ENCODE measurements around the gene ATP5F1A. TPM values are rescaled to one million over a fixed set of nuclear protein-coding genes. Genes with fewer than 3 reads are reported as not detected.
"Not testable (repeated sequence)": the region's sequence is repeated elsewhere in the genome, so short reads cannot be mapped to it uniquely, and the experiment has no call there.

The ATP5F1A gene
- total RNA-seq (2014; rRNA removed; shearing (Covaris generic)): 526 and 639 TPM in 2 replicates

GRCh38 chr18:46097801-46098615 lies at the start of gene ATP5F1A:
Gene ATP5F1A (minus strand): TSS chr18:46098296. CDS start chr18:46098231, 65 bp downstream.
- DNase-seq (ENCODE audit: low read depth): peak; percentile 81

- DNase-seq (ENCODE audit: low read depth): no peak
Observed at GRCh38 chr18:46141199-46141598, 43.1 kb upstream of the ATP5F1A start.

GRCh38 chr18:46140173-46140572 lies 42.1 kb upstream of the ATP5F1A start:
- DNase-seq (ENCODE audit: low read depth): no peak

- no peak for DNase-seq (ENCODE audit: low read depth)
Observed at GRCh38 chr18:46134920-46135675, 37.0 kb upstream of the ATP5F1A start.

DNA sequence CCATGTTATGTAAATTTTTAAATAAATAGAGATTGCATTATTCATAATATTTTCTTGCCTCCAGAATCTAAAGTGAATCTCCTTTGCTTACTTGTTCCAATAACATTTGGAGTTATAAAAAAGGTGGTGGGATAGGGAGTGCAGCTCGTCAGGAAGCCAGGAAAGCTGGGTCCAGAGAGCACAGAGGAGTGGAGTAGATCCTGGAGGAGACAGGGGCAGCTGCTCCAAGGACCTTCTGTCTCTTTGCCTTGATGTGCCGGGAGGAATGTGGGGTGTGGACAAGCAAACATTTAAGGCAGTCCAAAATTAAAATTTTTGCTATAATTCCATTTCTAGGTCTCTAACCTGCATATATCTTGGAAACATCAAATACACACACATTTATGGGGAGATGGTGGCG lies 35.4 kb upstream of the ATP5F1A start:
- no peak for DNase-seq (ENCODE audit: low read depth)

DNA sequence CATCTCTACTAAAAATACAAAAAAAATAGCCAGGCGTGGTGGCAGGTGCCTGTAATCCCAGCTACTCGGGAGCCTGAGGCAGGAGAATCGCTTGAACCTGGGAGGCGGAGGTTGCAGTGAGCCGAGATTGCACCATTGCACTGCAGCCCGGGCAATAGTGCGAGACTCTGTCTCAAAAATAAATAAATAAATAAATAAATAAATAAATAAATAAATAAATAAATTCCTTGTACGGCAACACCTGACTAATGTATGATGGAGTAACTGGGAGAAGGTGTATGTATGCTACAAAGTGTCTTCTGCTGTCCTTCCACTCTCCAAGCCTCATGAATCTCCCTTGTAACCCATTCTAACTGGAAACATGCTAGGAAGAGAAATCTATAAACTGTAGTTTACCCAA lies 32.5 kb upstream of the ATP5F1A start:
- DNase-seq (ENCODE audit: low read depth): not testable (repeated sequence)

DNA sequence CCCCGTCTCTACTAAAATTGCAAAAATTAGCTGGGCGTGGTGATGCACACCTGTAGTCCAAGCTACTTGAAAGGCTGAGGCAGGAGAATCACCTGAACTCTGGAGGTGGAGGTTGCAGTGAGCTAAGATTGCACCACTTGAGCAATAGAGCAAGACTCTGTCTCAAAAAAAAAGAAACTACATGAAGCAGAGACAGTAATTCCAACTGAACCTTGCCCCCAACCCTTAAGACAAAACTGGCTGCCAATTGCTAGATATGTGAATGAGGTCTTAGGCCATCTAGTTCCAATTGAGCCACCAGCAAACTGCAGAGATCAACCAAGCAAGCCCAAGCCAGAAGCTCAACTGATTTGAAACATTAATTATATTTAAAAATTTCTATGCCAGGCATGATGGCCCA lies 32.0 kb upstream of the ATP5F1A start:
- DNase-seq (ENCODE audit: low read depth): no peak

DNA sequence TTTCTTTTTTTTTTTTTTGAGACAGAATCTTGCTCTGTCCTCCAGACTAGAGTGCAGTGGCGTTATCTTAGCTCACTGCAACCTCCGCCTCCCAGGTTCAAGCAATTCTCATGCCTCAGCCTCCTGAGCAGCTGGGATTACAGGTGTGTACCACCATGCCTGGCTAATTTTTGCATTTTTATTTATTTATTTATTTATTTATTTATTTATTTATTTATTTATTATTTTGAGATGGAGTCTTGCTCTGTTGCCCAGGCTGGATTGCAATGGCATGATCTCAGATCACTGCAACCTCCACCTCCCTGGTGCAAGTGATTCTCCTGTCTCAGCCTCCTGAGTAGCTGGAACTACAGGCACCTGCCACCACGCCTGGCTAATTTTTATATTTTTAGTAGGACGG lies 28.5 kb upstream of the ATP5F1A start:
- not testable (repeated sequence) for DNase-seq (ENCODE audit: low read depth)

DNA sequence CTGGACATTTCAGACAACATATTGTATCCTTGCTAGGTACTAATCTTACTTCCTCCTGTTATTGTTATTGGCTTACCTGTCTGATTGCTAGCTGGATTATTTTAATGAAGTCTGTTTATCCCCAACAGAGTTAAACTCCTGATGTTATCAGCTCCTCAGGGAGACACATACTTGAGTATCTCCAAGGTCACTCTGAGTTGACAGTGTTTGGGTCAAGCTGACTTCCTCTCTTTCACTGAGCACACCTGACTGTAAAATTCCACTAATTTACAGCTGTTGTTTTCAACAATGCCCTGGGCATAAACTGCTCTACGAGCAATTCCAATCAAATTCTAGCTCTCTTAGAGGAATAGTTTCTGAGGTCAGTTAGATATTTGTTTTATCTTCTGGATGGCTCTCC lies 15.7 kb upstream of the ATP5F1A start:
- DNase-seq (ENCODE audit: low read depth): peak; percentile 29

- no peak for DNase-seq (ENCODE audit: low read depth)
Observed at GRCh38 chr18:46110406-46110805, 12.3 kb upstream of the ATP5F1A start.

DNA sequence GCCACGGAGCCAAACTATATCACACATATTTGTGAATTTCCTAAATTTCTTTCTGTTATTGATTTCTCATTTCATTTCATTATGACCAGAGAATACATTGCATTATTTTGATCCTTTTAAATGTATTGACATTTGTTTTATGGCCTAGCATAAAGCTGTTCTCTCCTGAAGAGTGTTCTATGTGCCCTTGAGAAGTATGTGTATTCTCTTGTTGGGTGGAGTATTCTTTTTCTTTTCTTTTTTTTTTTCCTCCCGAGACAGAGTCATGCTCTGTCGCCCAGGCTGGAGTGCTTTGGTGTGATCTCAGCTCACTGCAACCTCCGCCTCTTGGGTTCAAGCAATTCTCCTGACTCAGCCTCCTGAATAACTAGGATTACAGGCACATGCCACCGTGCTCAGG lies 11.3 kb upstream of the ATP5F1A start:
- no peak for DNase-seq (ENCODE audit: low read depth)

DNA sequence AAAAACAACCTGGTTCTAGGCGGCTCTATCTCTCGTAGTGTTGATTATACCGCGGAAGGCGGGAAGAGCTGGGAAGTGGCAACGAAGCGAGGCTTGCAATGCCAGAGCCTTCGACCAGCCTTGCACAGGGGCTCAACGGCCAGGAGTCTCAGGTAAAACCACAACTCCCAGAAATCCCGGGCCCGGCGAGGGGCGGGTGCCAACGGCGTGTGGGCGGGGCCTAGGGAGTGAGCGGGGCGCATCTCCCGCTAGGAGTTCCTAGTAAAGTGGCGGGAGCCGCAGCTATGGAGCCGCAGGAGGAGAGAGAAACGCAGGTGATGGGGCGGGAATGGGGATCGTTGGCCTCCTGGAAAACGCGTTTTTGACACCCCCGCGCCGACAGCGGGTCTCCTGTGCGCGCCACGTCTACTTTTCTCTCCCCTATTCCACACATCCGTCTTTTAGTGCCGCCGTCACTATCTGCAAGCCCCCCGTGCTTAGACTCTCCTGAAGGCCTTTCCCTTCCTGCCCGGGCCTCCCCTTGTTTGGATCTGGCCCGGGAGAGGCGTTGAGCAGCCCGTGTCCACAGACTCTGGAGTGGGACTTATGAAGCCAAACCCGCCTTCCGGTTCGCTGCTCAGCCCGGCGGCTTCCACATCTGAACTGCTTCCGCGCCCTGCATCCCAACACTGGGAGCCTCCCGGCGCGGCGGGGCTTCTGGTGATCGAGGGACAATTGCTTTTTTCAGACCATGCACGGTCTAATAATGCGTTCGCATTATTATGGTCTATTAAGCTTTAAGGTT lies 6.2 kb upstream of the ATP5F1A start, which contains the start of gene HAUS1:
Gene HAUS1, plus strand, starts transcription at position 258 of the 784 bp plus-strand sequence. Its CDS starts 27 bp downstream, at position 285.
- DNase-seq (ENCODE audit: low read depth): peak; percentile 93

- no peak for DNase-seq (ENCODE audit: low read depth)
Observed at GRCh38 chr18:46099463-46099862, 1.4 kb upstream of the ATP5F1A start.

DNA sequence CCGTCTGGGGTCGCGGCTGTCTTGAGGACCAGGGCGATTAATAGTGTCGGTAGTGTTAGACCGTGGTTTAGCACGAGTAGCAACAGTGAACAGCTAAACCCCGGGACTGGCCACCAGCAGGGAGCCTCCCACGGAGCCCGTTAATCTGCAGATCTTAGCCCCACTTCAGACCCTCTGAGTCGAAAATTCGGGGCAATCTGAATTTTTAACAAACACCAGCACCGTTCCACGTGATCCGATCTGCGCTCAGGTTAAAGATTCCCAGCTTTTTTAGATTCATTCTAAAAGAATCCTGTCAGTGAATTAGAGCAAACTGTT lies 479 bp upstream of the ATP5F1A start:
- DNase-seq (ENCODE audit: low read depth): no peak

GRCh38 chr18:46097431-46097800 lies 680 bp downstream of the ATP5F1A start:
- no peak for DNase-seq (ENCODE audit: low read depth)

GRCh38 chr18:46096651-46097300 lies 1.3 kb downstream of the ATP5F1A start:
- no peak for DNase-seq (ENCODE audit: low read depth)

- DNase-seq (ENCODE audit: low read depth): no peak
Observed at GRCh38 chr18:46095532-46095931, 2.6 kb downstream of the ATP5F1A start.

DNA sequence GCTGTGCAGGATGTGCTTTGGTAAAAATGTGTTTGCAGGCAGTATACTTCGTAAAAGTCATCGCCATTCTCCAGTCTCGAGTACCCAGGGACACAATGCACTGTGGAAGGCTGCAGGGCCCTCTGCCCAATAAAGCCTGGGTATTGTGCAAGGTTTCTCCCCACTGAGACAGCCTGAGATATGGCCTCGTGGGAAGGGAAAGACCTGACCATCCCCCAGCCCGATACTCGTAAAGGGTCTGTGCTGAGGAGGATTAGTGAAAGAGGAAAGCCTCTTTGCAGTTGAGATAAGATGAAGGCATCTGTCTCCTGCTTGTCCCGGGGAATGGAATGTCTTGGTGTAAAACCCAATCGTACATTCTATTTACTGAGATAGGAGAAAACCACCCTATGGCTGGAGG lies 9.6 kb downstream of the ATP5F1A start:
- DNase-seq (ENCODE audit: low read depth): not testable (repeated sequence)

GRCh38 chr18:46084431-46084830 lies 13.7 kb downstream of the ATP5F1A start:
- DNase-seq (ENCODE audit: low read depth): no peak

GRCh38 chr18:46080156-46080555 lies 17.9 kb downstream of the ATP5F1A start:
- no peak for DNase-seq (ENCODE audit: low read depth)

GRCh38 chr18:46079336-46079735 lies 18.8 kb downstream of the ATP5F1A start:
- DNase-seq (ENCODE audit: low read depth): no peak

Measured in M059J (cell line).